H9 (cell line): Measurements from ENCODE around the gene SH3GLB2. TPM values are rescaled to one million over a fixed set of nuclear protein-coding genes. Genes with fewer than 3 reads are reported as not detected.

ENCODE experiments used
- DNase-seq: peaks from one replicate; pipeline ENCODE4 v3.0.0-alpha.2; 2017
- H2AFZ ChIP-seq: one replicate; pipeline ENCODE4 v1.6.1; 2013; ENCODE audit warnings: mild to moderate bottlenecking, low read length, control low read depth, moderate library complexity
- H2AK5ac ChIP-seq: 2 replicates; pipeline ENCODE4 v1.6.1; 2013; ENCODE audit warnings: low read length, control low read depth, mixed read lengths; ENCODE audit not compliant: insufficient read length
- H2BK120ac ChIP-seq: one replicate; pipeline ENCODE4 v1.6.1; 2013; ENCODE audit warnings: low read depth, mild to moderate bottlenecking, low read length, control low read depth, inconsistent platforms; ENCODE audit not compliant: poor library complexity, severe bottlenecking
- H2BK12ac ChIP-seq: 2 replicates; pipeline ENCODE4 v1.6.1; 2013; ENCODE audit warnings: low read length, control low read depth, mixed read lengths, low read depth; ENCODE audit not compliant: insufficient read length
- H2BK15ac ChIP-seq: 2 replicates; pipeline ENCODE4 v1.6.1; 2013; ENCODE audit warnings: low read depth, low read length, control low read depth
- H2BK20ac ChIP-seq: one replicate; pipeline ENCODE4 v1.6.1; 2013; ENCODE audit warnings: low read depth, mild to moderate bottlenecking, low read length, control low read depth, inconsistent platforms; ENCODE audit not compliant: poor library complexity, severe bottlenecking
- H2BK5ac ChIP-seq: 2 replicates; pipeline ENCODE4 v1.6.1; 2013; ENCODE audit warnings: low read length, control low read depth, mixed read lengths; ENCODE audit not compliant: insufficient read length
- H3K14ac ChIP-seq: 2 replicates; pipeline ENCODE4 v1.6.1; 2013; ENCODE audit warnings: low read length, control low read depth; ENCODE audit not compliant: insufficient read depth
- H3K18ac ChIP-seq: 2 replicates; pipeline ENCODE4 v1.6.1; 2013; ENCODE audit warnings: low read depth, mild to moderate bottlenecking, mixed read lengths, low read length, control low read depth; ENCODE audit not compliant: insufficient read length
- H3K23ac ChIP-seq: 2 replicates; pipeline ENCODE4 v1.6.1; 2013; ENCODE audit warnings: low read length, control low read depth, mixed read lengths, low read depth; ENCODE audit not compliant: insufficient read length
- H3K23me2 ChIP-seq: 2 replicates; pipeline ENCODE4 v1.6.1; 2013; ENCODE audit warnings: low read depth, mild to moderate bottlenecking, mixed read lengths, low read length, control low read depth; ENCODE audit not compliant: insufficient read length, poor library complexity, severe bottlenecking
- H3K27ac ChIP-seq: 2 replicates; pipeline ENCODE4 v1.5.1; 2013; ENCODE audit warnings: low read length, control low read depth, mixed read lengths, low read depth; ENCODE audit not compliant: insufficient read length
- H3K27me3 ChIP-seq: 2 replicates; pipeline ENCODE4 v1.6.1; 2013; ENCODE audit warnings: low read length, control low read depth, inconsistent platforms; ENCODE audit not compliant: insufficient read depth
- H3K4ac ChIP-seq: 2 replicates; pipeline ENCODE4 v1.6.1; 2013; ENCODE audit warnings: low read depth, mild to moderate bottlenecking, control low read depth, inconsistent platforms, low read length, moderate library complexity
- H3K4me1 ChIP-seq: 2 replicates; pipeline ENCODE4 v1.6.1; 2013; ENCODE audit warnings: low read length, control low read depth, inconsistent platforms; ENCODE audit not compliant: insufficient read depth
- H3K4me2 ChIP-seq: 2 replicates; pipeline ENCODE4 v1.6.1; 2013; ENCODE audit warnings: low read length, control low read depth, mixed read lengths; ENCODE audit not compliant: insufficient read length, insufficient read depth
- H3K56ac ChIP-seq: 2 replicates; pipeline ENCODE4 v1.6.1; 2013; ENCODE audit warnings: low read depth, mild to moderate bottlenecking, mixed read lengths, low read length, control low read depth; ENCODE audit not compliant: insufficient read length
- H3K79me1 ChIP-seq: 2 replicates; pipeline ENCODE4 v1.6.1; 2013; ENCODE audit warnings: low read depth, mild to moderate bottlenecking, moderate library complexity, low read length, control low read depth, inconsistent platforms; ENCODE audit not compliant: insufficient read depth, poor library complexity, severe bottlenecking
- H3K79me2 ChIP-seq: 2 replicates; pipeline ENCODE4 v1.6.1; 2013; ENCODE audit warnings: low read length, control low read depth, inconsistent platforms; ENCODE audit not compliant: insufficient read depth
- H3K9ac ChIP-seq: 2 replicates; pipeline ENCODE4 v1.6.1; 2013; ENCODE audit warnings: low read length, control low read depth, mixed read lengths; ENCODE audit not compliant: insufficient read length; ENCODE audit errors: extremely low read depth
- H3K9me3 ChIP-seq: one replicate; pipeline ENCODE4 v1.6.1; 2013; ENCODE audit warnings: low read depth, low read length, inconsistent platforms; ENCODE audit not compliant: control insufficient read depth
- H3T11ph ChIP-seq: one replicate; pipeline ENCODE4 v1.6.1; 2013; ENCODE audit warnings: mild to moderate bottlenecking, low read length, control low read depth, inconsistent platforms
- H4K20me1 ChIP-seq: one replicate; pipeline ENCODE4 v1.6.1; 2013; ENCODE audit not compliant: control insufficient read depth, insufficient read length, insufficient read depth
- H4K5ac ChIP-seq: 2 replicates; pipeline ENCODE4 v1.6.1; 2013; ENCODE audit warnings: low read depth, mild to moderate bottlenecking, mixed read lengths, low read length, control low read depth; ENCODE audit not compliant: insufficient read length
- H4K8ac ChIP-seq: replicated peaks from 2 replicates; pipeline ENCODE4 v1.6.1; 2013; ENCODE audit warnings: low read length, control low read depth, mixed read lengths, low read depth; ENCODE audit not compliant: insufficient read length
- H4K91ac ChIP-seq: 2 replicates; pipeline ENCODE4 v1.6.1; 2013; ENCODE audit warnings: low read depth, mild to moderate bottlenecking, moderate library complexity, mixed read lengths, low read length, control low read depth; ENCODE audit not compliant: insufficient read length
- H3K27ac Mint-ChIP-seq, 3 experiments: 2 replicates in 2 of 3; 3 replicates in 1 of 3; pipeline ENCODE4 v1.8.0; 2020 to 2021; ENCODE audit warnings: mixed read lengths in 3 of 3, mild to moderate bottlenecking in 1 of 3, moderate library complexity in 1 of 3
- H3K27me3 Mint-ChIP-seq: 2 replicates; pipeline ENCODE4 v1.8.0; 2021; ENCODE audit warnings: low read depth, mild to moderate bottlenecking, moderate library complexity, mixed read lengths
- H3K36me3 Mint-ChIP-seq, 3 experiments: 2 replicates in 2 of 3; 3 replicates in 1 of 3; pipeline ENCODE4 v1.8.0; 2020 to 2021; ENCODE audit warnings: low read depth in 3 of 3, mixed read lengths in 3 of 3; ENCODE audit not compliant: insufficient read depth in 1 of 3
- H3K4me1 Mint-ChIP-seq, 2 experiments: 2 replicates each; pipeline ENCODE4 v1.8.0; 2020; ENCODE audit warnings: mixed read lengths in 2 of 2
- H3K4me3 Mint-ChIP-seq, 2 experiments: 2 replicates in 1 of 2; 3 replicates in 1 of 2; pipeline ENCODE4 v1.8.0; 2020 to 2021; ENCODE audit warnings: mild to moderate bottlenecking in 2 of 2, mixed read lengths in 2 of 2, moderate library complexity in 1 of 2
- H3K9me3 Mint-ChIP-seq, 2 experiments: 2 replicates in 1 of 2; 3 replicates in 1 of 2; pipeline ENCODE4 v1.8.0; 2020; ENCODE audit warnings: mild to moderate bottlenecking in 2 of 2, mixed read lengths in 2 of 2, moderate library complexity in 1 of 2
- WGBS: extraction: QIAGEN DNeasy Blood & Tissue Kit; methylation state at CpG from one replicate; pipeline ENCODE4 v1.1.7; 2013; ENCODE audit warnings: missing lambda C conversion rate, low lambda C conversion rate, mixed read lengths; ENCODE audit not compliant: insufficient read length; ENCODE audit errors: extremely low coverage; 5-methylcytosine and 5-hydroxymethylcytosine counted together
- total RNA-seq: library from RNA; stranded (reverse); gene quantifications from 2 replicates; pipeline ENCODE4 v1.2.1, GENCODE V29; 2021
- TF ChIP-seq, protein P1 (sequence below): fragments of 200-600 bp; sonication (generic); conservative IDR thresholded peaks from 3 replicates; pipeline ENCODE4 v1.8.0; 2021; ENCODE audit warnings: antibody characterized with exemption, mild to moderate bottlenecking

The SH3GLB2 gene
- total RNA-seq, 1 experiment from 2014 or later: 69.5 TPM

DNA sequence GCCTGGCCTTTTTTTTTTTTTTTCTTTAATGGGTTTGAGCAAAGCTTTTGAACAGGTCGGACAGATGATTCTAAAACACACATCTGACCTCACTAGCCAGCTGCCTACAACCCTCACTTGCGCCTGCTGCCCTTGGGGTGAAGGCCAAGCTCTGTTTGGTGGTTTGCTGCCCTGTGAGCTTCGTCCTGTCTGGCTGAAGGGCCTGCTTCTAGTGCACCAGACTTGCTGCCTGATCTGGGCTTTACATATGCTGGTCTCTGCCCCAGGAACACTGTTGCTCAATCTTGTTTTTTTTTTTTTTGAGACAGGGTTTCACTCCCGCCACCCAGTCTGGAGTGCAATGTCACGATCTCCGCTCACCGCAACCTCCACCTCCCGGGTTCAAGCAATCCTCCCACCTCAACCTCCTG, 36.4 kb upstream of the SH3GLB2 start:
- no peak overlapping the region for H3K18ac ChIP-seq
- no peak overlapping the region for H2BK20ac ChIP-seq
- no peak overlapping the region for H3K56ac ChIP-seq
- no peaks in the 10 kb centered on the region for H3K4me1 ChIP-seq
- H2BK120ac ChIP-seq: no peak overlapping the region
- H3K27ac Mint-ChIP-seq: no peak overlapping the region
- TF ChIP-seq, protein P1, sequence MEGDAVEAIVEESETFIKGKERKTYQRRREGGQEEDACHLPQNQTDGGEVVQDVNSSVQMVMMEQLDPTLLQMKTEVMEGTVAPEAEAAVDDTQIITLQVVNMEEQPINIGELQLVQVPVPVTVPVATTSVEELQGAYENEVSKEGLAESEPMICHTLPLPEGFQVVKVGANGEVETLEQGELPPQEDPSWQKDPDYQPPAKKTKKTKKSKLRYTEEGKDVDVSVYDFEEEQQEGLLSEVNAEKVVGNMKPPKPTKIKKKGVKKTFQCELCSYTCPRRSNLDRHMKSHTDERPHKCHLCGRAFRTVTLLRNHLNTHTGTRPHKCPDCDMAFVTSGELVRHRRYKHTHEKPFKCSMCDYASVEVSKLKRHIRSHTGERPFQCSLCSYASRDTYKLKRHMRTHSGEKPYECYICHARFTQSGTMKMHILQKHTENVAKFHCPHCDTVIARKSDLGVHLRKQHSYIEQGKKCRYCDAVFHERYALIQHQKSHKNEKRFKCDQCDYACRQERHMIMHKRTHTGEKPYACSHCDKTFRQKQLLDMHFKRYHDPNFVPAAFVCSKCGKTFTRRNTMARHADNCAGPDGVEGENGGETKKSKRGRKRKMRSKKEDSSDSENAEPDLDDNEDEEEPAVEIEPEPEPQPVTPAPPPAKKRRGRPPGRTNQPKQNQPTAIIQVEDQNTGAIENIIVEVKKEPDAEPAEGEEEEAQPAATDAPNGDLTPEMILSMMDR: no peak
- H3K4me2 ChIP-seq: no peak overlapping the region
- no peak overlapping the region for H3T11ph ChIP-seq
- H3K9me3 Mint-ChIP-seq: no peaks in the 10 kb centered on the region
- no peaks in the 10 kb centered on the region for H3K79me1 ChIP-seq
- no peak overlapping the region for H3K23ac ChIP-seq
- no peak overlapping the region for H3K4me3 Mint-ChIP-seq
- no peaks in the 10 kb centered on the region for H3K9me3 ChIP-seq
- no peak overlapping the region for H2BK5ac ChIP-seq
- H3K4ac ChIP-seq: no peak overlapping the region
- H3K27ac ChIP-seq: no peak overlapping the region
- no peaks in the 10 kb centered on the region for H3K27me3 ChIP-seq
- H4K20me1 ChIP-seq: no peaks in the 10 kb centered on the region
- H4K91ac ChIP-seq: no peak overlapping the region
- no peaks in the 10 kb centered on the region; the same call in 1 of the 2 replicates for H3K27me3 Mint-ChIP-seq
- no peak overlapping the region for H3K9ac ChIP-seq
- no peak overlapping the region for H4K5ac ChIP-seq
- WGBS: no CpG with 5 or more reads among the region's 8 CpGs
- no peak overlapping the region for H3K14ac ChIP-seq
- no peaks in the 10 kb centered on the region for H3K4me1 Mint-ChIP-seq
- H3K36me3 Mint-ChIP-seq: peaks cover 23 to 57% (median 53%) of the 10 kb centered on the region in 3 experiments; a peak in 6 of 7 replicates
- H2AFZ ChIP-seq: no peak overlapping the region
- no peak overlapping the region for H2AK5ac ChIP-seq
- H2BK12ac ChIP-seq: no peak overlapping the region
- no peak for DNase-seq
- no peaks in the 10 kb centered on the region for H3K79me2 ChIP-seq
- no peak overlapping the region for H2BK15ac ChIP-seq
- H3K23me2 ChIP-seq: no peaks in the 10 kb centered on the region
- H4K8ac ChIP-seq: no peak overlapping the region
